Midbrain (tissue), 1 donor: Measurements from ENCODE around the gene OSCP1.

Source experiments
- DNase-seq: peaks from one replicate; lab custom pipeline; 2025; lab: John Stamatoyannopoulos, UW

The OSCP1 gene

DNA sequence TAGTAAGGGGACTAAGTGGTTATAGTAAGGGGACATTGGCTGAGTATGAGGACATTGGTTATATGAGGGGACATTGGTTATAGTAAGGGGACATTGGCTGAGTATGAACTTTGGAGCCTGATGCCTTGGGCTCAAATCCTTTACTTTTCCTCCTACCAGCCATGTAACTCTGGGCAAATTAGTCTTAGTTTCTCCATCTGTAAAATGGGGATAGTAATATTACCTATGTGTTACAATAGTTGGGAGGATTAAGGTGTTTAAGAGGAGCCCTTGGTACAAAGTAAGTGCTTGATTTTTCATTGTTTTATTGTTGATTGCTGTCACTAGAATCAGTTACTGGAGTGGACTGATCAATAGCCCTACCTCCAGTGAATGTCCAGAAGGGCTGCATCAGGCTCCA lies 2.8 kb downstream of the OSCP1 start:
- DNase-seq: no peak

DNA sequence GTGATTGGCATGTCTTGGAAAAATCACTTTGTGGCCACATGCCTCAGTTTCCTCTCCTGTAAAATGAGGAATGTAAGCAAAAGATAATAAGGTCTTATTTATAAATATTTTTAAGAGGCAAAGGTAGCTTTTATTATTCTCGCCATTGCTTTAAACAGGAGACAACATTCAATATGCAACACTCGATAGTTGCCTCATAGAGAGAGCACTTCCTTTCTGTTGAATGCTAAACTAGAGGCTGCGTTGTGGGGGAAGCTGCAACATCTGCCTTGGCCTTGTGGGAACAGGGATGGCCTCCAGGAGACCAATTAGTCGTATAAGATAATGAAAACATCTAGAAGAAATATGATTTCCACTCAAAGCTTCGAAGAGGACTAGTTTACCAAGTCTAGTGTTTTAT lies 3.5 kb downstream of the OSCP1 start:
- no peak for DNase-seq

DNA sequence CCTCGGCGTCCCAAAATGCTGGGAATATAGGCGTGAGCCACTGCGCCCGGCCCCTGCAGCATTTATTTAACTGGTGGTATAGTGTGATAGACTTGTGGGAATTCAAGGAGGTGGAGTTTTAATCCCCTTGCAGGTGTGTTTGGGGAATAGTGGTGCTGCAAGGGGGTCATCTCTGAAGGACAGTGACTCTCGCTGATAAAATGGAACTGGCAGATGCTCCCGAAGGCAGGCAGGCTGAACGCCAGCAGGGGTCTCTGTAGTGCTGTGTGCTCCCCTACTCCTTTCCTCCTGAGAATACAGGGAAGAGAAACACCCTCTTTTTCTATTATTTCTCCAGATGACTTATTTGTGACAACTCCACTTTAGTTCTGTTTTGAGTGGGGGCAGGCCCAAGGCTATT lies 4.0 kb downstream of the OSCP1 start:
- no peak for DNase-seq

DNA sequence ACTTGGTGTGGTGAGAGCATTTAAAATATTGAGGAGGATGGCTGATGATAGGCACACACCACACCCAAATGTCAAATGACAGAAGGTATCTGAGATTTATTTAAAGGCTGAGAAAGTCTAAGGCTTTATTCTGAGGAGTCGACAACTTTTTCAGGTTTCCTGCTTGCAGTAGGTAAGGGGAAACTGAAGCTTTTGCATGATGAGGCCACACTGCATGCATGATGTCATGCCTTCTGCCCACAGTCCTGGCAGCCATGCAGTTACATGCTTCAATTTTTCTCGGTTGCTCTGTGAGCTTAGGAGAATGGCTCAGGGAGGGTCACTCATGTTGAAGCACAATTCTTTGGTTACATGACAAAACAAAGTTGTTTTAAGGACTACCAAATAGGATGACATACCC lies 7.0 kb downstream of the OSCP1 start:
- DNase-seq: no peak

DNA sequence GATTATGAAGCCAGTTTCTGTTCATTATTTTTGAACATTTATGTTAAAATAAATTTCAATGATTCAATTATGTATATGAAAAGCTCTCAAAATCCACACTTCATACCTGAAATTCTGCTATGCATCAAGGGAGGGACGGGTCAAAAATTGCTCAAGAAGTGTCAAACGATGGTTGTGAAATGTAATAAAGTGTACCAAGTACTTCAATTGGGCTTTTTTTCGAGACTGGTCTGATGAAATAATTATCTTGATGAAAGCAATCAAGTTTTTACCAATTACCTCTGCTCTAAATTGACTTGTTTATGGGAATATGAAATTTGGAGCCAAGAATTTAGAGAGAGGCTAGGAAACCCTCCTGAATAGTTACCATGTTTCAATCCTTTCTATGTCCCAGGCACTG lies 7.9 kb downstream of the OSCP1 start:
- DNase-seq: no peak

DNA sequence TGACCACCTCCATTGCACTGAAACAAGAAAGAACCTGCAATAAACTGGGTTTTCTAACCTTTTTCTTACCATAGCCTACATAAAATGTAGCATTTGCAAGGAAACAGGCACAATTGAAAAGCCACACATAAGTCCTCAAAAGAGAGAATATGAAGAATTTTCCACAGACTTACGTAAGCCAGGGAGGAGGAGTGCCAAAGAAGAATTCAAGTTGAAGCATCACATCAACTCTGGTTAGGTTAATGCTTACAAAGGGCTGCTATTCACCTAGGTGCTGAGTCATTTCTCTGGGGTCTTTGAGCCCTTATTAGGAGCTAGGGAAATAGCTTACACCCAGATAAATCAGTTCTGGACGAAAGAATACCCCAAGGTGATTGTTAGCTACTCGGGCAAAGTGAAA lies 9.6 kb downstream of the OSCP1 start:
- no peak for DNase-seq

DNA sequence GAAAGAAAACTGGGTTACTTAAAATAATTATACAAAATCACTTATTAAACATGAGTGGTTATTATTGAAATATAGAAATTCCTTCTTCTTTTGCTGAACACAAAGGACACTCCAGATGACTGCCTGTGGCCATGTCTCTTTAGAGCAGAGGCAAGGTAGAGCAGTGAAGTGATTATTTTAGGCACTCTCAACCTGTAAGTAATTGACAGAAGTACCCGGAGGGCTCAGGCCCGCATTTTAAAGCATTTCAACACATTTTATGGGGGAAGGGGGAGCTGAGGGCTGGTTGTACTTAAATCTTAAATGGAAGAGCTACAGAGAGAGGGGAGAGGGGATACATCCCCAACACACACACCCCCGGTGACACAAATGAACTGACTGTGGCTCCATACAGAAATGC lies 10.2 kb downstream of the OSCP1 start:
- DNase-seq: no peak

DNA sequence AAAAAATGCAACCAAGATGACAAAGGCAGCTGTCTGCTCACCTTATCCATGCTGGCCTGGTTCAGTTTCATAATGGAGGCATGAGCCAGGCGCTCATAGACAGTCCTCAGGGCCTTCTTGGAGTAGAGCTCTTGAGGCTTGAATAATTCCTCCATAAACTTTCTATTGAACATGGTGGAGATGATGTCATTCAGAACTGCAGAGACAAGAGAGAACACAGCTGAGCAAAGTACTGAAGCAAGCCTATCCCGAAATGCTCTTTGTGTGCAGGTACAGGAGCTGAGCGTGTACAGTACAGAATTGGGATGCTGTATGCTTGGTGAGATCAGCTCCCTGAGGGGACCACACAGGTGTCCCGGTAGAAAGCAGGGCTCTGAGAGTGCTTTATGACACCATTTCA lies 11.5 kb downstream of the OSCP1 start:
- no peak for DNase-seq

DNA sequence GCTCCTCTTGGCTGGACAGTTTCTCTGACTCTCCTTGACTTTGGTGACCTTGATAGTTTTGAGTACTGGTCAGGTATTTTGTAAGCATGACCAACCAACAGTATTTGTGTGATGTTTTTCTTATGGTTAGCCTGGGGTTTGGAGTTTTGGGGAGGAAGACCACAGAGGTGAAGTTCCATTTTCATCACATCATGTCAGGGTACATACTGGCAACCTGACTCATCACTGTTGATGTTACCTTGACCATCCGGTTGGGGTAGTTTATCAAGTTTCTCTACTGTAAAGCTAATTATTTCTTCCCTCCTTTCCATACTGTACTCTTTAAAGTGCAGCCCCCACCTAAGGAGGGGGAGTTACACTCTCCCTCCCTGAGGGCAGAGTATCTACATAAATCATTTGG lies 13.4 kb downstream of the OSCP1 start:
- no peak for DNase-seq

DNA sequence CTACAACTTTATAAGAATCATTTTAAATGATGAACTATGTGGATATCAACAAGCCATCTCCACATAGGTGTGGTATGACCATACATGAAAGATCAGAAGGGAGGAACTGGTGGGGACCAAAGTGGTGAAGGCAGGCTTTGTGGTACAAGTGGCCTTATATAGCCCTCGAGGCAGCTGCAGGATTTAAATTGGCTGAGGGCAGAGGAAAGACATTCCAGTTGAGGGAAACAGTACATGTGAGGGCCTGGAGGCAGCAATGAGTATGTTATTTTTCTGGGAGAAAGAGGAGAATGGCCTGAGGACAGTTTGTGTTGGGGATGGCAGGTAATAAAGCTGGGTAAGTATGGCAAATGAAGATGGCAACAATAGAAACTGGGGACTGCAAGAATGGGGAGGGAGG lies 17.1 kb downstream of the OSCP1 start:
- DNase-seq: no peak

DNA sequence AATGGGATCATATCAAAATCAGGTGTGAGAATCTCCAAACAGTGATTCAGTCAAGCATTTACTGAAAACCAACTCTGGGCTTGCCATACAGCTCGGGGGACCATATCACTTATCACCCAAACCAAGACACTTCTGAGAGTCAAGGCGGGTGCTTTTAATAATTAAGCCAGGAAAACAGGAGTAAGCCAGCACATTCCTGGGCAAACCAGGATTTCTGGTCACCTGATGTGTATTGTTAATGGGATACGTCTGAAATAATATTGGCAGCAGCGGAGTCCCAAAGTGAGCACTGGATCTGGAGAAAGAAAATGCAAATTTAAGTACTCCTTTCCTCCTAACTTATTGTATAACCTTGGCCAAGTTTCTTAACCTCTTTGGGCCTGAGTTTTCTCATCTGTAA lies 17.6 kb downstream of the OSCP1 start:
- DNase-seq: no peak

DNA sequence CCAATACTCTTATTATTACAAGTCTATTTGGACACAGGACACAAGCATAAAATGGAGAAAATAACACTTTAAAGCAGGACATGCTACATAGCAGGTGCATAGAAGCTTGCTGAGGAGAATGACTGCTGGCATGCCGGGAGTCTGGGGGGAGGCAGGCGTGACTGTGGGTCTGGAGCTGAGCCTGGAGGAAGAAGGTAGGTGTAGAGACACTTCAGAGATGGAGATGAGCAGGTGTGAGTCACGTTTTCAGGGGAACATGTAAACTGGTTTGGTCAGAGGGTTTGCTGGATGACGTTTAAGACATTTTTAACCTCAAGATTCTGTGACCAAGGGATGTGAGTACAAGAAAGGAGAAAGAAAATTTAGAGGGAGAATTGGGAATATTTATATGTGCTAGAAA lies 24.5 kb downstream of the OSCP1 start:
- DNase-seq: no peak

DNA sequence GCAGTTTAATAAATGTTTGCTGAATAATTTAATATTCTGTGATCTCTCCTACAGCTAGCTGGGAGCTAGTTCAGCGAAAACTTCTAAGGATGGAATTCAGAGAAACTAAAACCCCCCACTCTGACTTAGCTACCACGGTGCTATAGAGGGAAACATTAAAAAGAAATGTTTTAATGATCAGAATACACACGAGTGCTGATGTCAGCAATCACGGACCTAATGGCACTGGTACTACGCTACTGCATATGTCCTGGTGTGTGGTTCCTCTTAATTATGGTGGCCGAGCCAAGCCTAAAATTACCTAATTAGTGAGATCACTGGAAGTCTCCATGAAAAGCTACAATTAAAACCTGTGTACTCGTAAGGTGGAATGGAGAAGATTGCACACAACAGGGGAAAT lies 28.6 kb downstream of the OSCP1 start:
- DNase-seq: no peak

DNA sequence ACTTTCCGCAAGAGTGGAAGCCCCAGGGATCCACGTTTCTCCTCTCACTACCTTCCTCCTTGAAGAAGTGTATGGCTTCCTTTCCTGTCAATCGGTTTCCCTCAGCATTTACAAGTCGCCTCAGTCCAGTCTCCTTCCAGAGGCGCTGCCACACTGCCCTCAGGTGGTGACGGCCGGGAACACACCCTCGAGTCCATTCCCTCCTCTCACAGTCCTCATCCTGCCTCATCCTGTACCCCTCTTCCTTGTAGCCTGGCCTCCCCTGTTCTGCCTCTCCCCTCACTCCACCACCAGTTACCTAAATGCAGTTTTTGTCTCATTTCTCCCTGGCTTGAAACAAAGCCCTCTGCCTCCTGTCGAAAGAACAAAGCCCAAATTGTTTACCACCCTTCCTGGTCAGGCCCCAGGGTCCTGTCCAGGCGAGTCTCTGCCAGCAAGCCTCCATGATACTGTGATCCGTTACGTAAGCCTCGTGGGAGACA lies 29.4 kb downstream of the OSCP1 start:
- peak; percentile 89 for DNase-seq

DNA sequence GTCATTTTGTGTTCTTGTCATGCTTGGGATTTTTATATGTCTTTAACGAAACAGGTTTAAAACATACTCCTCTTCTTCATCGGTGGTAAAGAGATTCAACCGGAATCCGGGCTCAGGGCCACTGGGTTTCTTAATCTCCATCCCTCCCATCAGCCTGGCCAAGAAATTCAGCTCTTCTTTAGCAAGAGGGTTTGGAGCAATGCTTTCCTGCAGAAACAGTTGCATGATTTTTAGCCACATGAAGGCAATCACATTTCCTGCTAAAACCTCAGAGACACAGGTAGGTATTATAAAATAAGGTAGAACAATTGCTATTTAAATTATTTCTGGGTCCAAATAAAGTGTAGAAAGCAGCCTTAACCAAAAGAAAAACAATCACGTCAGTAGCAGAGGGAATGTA lies 29.8 kb downstream of the OSCP1 start:
- DNase-seq: no peak

DNA sequence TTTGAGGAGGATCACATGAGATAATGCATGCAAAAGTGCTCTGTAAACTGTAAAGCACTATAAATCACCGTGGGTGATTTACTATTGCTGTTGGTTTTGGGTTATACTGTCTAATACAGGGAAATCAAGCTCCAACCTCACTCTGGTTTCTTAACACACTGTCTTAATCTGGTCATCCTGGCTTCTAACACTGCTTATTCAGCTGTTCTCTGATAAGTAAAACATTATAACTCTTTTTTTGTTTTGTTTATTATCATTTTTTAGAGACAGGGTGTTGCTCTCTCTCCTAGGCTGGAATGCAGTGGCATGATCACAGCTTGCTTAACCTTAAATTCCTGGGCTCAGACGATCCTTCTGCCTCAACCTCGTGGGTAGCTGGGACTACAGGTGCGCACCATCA lies 30.7 kb downstream of the OSCP1 start:
- DNase-seq: no peak

DNA sequence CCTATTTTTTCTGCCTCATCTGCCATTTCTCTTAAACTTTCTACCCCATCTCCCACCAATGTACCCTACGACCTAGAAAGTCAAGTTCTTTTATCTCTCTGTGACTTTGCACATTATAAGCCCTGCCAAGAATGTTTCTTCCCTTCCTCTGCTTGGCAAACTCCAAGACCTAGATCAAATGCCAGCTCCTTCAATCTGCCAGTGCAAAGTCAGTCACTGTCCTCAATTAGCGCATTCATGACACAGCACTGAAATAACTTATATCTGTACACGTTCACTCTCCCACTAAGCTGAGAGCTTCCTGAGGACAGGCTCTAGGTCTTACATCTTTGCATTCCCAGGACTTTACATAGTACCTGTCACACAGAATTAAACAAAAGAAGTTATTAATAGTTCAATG lies 31.1 kb downstream of the OSCP1 start:
- no peak for DNase-seq

DNA sequence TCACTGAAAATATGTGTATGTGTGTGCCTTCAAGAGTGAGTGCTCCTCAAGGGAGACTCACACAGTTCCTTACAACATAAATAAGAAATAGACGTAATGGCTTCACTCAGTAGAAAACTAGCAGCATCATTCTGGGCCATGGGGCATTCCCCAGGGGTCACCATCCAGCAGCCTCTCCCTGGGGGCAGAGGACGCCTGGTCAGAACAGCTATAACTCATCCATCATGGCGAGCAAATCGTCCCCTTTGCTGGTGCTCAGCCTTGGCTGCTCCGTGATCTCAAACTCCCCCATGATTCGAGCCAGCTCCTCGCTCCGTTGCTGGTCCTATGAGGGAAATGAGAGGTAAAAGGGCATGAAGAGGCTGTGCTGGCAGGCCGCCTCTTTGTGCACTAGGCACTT lies 32.3 kb downstream of the OSCP1 start:
- DNase-seq: no peak

DNA sequence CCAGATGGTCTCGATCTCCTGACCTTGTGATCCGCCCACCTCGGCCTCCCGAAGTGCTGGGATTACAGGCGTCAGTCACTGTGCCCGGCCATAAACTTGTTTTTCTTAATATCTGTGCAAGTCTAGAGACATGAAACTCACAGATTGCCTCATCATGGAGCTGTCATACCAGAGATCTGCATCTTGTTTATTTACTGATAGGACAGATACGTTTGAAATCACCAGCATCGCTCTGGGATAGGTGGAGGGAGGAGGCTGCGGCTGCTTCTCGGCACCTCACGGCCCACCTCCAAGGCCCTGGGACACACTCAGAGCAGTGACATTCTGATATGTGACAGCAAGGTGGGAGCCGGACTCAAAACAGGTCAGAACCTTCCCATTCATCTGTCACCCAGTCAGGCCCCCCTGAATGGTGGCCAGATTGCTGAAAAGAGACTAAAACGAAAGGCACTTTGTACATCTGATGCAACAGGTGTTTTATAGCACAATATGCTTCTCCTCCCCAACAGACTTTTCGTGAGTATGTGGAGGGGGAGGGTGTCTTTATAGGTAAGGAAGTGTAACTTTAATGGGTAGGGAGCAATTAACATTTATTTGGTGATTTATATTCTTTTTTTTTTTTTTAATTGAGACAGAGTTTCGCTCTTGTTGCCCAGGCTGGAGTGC lies 34.5 kb downstream of the OSCP1 start:
- no peak for DNase-seq

DNA sequence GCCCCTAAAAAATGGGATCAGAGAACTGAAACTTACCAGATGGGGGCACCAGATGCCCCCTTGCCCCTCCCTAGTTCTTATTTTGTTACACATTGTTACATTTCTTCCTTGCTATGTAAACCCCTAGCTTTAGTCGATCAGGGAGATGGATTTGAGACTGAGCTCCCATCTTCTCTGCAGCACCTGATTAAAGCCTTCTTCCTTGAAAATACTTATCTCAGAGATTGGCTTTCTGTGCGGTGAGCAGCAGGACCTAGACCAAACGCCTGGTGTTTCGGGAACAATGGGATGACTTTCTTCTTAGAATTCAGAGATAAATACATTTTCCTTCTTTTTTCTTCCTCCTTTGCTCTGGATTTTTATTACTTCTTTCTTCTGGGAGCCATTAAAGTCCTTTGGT lies 35.9 kb downstream of the OSCP1 start:
- no peak for DNase-seq

DNA sequence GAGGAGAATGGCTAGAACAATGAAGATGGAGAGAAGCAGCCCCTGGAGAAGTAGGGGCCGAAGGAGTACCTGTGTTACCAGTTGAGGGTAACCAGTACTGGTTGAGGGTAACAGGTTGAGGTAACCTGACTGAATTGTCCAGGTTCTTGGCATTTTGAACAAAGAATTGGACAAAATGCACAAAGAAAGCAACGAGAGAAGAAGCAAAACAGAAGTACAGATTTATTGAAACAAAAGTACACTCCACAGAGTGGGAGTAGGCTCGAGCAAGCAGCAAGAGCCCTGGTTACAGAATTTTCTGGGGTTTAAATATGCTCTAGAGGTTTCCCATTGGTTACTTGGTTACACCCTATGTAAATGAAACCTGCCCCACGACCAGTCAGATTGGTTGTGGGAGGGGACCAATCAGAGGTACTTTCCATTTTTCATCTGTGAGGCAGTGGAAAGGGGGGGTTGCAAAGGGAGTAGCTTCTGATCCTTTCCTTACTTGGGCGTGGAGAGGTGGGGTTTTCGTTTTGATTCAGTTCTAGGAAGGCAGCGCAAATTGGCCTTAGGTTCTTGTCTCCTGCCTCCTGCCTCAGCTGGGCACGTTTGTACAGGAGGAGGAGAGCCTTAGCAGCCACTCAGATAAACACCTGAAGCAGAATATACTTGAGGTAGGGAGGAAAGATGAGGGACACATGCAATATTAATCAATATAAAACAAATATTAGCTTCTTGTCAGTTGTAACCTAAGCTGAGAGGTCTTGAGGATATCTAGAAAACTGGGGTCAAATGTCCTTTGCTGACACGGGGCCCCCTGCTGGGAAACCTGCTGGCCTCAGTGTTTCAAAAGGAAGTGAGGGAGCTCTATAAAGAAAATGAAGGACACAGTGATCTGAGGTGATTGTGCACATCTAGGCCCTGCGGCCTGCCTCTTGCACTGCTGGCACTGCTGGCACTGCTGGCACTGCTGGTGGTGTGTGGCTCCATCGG lies 38.3 kb downstream of the OSCP1 start:
- DNase-seq: no peak

DNA sequence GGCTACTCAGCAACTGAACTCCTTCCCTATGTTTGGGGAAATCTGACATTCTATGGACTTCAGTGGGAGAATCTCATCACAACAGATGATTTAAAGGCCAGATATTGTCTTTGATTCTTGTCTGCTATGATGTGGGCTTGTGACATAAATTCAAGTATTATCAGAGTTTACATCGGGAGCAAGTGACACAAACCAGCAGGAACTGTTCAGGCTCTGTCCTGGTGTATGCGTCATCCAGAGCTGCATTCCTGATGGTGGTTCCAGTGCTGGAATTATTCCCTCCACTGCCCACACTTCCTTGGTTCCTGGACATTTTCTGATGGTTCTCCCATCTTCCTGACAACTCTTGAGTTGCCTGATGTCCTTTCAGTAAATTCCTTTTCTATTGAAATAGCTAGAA lies 41.8 kb downstream of the OSCP1 start:
- DNase-seq: no peak

DNA sequence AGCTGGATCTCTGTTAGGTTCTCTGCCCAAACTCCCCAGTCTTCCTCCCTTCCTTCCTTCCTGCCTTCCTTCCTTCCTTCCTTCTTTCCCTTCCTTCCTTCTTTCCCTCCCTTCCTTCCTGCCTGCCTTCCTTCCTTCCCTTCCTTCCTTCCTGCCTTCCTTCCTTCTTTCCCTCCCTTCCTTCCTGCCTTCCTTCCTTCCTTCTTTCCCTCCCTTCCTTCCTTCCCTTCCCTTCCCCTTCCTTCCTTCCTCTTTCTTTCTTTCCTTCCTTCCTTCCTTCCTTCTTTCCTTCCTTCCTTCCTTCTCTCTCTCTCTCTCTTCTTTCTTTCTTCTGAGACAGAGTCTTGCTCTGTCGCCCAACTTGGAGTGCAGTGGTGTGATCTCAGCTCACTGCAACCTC lies 43.8 kb downstream of the OSCP1 start:
- DNase-seq: no peak

DNA sequence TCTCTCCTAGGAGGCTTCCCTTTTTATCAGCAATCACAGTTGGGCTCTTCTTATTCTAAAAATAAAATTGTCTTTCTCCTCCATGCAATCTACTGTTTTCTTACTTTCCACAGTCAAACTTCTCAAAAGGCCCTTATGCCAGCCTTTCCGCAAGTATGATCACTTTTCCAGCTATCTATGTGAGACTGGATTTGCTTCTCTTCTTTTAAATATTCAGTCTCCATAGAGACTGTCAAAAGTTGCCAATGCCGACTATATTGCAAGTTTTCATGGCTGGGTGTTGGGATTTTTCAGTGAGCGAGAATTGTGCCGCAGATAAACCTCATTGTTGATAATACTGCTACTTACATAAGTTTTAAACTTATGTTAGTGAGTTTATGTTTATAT lies 47.8 kb downstream of the OSCP1 start:
- DNase-seq: no peak
